ENCODE data around the gene LRRC17.

DNA sequence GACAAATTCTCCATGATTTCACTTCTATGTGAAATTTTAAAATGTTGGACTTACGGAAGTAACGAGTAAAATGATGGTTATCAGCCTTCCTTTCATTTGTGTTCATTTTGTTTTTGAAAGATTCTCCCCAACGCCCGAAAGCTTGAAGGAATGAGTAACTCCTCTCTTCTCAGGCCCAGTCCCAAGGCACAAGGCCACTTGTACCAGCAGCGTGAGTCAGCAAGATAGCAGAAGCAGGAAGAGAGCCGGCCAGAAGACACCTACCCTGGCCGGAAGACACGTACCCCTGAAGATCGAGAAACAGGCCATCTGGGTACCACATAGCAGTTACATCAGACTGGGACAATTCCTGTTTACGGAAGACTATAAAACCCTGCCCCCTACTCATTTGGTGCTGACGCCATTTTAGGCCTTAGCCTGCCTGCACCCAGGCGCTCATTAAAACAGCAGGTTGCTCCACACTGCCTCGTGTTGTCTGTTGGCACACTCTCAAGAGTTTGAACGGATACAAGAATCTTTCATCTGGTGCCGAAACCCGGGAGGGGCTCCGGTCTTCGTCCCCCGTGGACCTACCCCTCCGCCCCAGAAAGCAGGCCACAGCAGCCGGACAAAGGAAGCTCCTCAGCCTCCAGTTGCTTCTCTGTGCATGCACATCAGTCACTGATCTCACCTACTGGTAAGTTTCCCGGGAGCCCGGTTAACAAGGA lies 60.4 kb downstream of the LRRC17 start:
- TF ChIP-seq EZH2phosphoT487 (IDR thresholded peaks at IDR 0.05; ENCODE audit: low read depth, severe bottlenecking, unreplicated experiment), result no peak
- TF ChIP-seq, protein P1, sequence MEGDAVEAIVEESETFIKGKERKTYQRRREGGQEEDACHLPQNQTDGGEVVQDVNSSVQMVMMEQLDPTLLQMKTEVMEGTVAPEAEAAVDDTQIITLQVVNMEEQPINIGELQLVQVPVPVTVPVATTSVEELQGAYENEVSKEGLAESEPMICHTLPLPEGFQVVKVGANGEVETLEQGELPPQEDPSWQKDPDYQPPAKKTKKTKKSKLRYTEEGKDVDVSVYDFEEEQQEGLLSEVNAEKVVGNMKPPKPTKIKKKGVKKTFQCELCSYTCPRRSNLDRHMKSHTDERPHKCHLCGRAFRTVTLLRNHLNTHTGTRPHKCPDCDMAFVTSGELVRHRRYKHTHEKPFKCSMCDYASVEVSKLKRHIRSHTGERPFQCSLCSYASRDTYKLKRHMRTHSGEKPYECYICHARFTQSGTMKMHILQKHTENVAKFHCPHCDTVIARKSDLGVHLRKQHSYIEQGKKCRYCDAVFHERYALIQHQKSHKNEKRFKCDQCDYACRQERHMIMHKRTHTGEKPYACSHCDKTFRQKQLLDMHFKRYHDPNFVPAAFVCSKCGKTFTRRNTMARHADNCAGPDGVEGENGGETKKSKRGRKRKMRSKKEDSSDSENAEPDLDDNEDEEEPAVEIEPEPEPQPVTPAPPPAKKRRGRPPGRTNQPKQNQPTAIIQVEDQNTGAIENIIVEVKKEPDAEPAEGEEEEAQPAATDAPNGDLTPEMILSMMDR (IDR thresholded peaks at IDR 0.05; ENCODE audit: poor library complexity), result no peak
